Heart left ventricle (tissue), 16 donors: ENCODE measurements around the gene IFT27. TPM values are rescaled to one million over a fixed set of nuclear protein-coding genes. Genes with fewer than 3 reads are reported as not detected.

Experiments used
- ATAC-seq, 4 donors: fragments of 200-7000 bp; cut with Tn5 transposase; one replicate each; pipeline ENCODE4 v1.9.1; 2020 to 2022; ENCODE audit warnings: moderate library complexity in 4 of 4, mild to moderate bottlenecking in 3 of 4, moderate number of reproducible peaks in 1 of 4
- DNase-seq, 5 donors: peaks; one replicate each; pipeline ENCODE4 v3.0.0-alpha.2; 2020
- H3K27ac ChIP-seq, 12 donors: fragments of 200-600 bp; sonication (generic) in 4 of 12; one replicate each; pipeline versions ENCODE4 v1.5.0 to v1.8.0; 2016 to 2022; ENCODE audit warnings: mild to moderate bottlenecking in 2 of 12
- H3K27me3 ChIP-seq, 9 donors: fragments of 200-600 bp; sonication (generic) in 2 of 9; one replicate each; pipeline versions ENCODE4 v1.5.1 to v1.8.0; 2016 to 2022; ENCODE audit warnings: mild to moderate bottlenecking in 3 of 9
- H3K36me3 ChIP-seq, 9 donors: fragments of 200-600 bp; sonication (generic) in 2 of 9; one replicate each; pipeline versions ENCODE4 v1.5.0 to v1.8.0; 2018 to 2022; ENCODE audit warnings: mild to moderate bottlenecking in 2 of 9
- H3K4me1 ChIP-seq, 12 donors: fragments of 200-600 bp; sonication (generic) in 4 of 12; one replicate each; pipeline versions ENCODE4 v1.5.0 to v1.8.0; 2016 to 2022; ENCODE audit warnings: mild to moderate bottlenecking in 3 of 12
- H3K4me3 ChIP-seq, 12 donors: fragments of 200-600 bp; sonication (generic) in 4 of 12; one replicate each; pipeline versions ENCODE4 v1.5.0 to v1.8.0; 2017 to 2022; ENCODE audit warnings: mild to moderate bottlenecking in 9 of 12, moderate library complexity in 4 of 12
- H3K9me3 ChIP-seq, 12 donors: fragments of 200-600 bp; sonication (generic) in 4 of 12; one replicate each; pipeline versions ENCODE4 v1.5.0 to v1.8.0; 2016 to 2022; ENCODE audit warnings: mild to moderate bottlenecking in 1 of 12
- POLR2A ChIP-seq, 2 donors: fragments of 450-650 bp; IDR thresholded peaks; one replicate each; pipeline ENCODE4 v1.6.1; 2017; ENCODE audit warnings: antibody characterized with exemption in 2 of 2, mild to moderate bottlenecking in 2 of 2, moderate library complexity in 2 of 2
- WGBS, 4 donors: extraction: QIAGEN DNeasy Blood & Tissue Kit in 2 of 4; methylation state at CpG; one replicate each; pipeline versions ENCODE4 v1.1.5 to v1.1.7; 2013 to 2018; 5-methylcytosine and 5-hydroxymethylcytosine counted together
- intact Hi-C, 10 donors: fragments of 100-400 bp; cut with DNase I; formaldehyde crosslinking; loops; one replicate each; pipeline versions ENCODE4 v1.11.1 to v1.14.2; 2022
- polyA plus RNA-seq, 2 donors: library from polyadenylated mRNA; stranded (reverse); fragments of 200-250 nt; gene quantifications; one replicate each; pipeline ENCODE4 v1.2.3, GENCODE V29; 2013
- total RNA-seq, 9 donors: library from RNA; depleted of rRNA in 2 of 9; stranded (reverse); fragments of >200 nt in 2 of 9; fragmentation: NEBNext Ultra II Directional in 3 of 9; extraction: Animal tissue kit (Norgen Biotek cat#: 25700) in 3 of 9; gene quantifications; one replicate each; pipeline versions ENCODE4 v1.1.0 to v1.2.4, GENCODE V29; 2016 to 2023
- TF ChIP-seq, protein P1 (sequence below), 12 donors: fragments of 200-600 bp; sonication (generic) in 4 of 12; IDR thresholded peaks; one replicate each; pipeline versions ENCODE4 v1.5.0 to v1.8.0; 2018 to 2022; ENCODE audit warnings: antibody characterized with exemption in 12 of 12, mild to moderate bottlenecking in 5 of 12
- donor health status: ischemic (EF 13 %, LVEDD 7.1; RV severe dilation, severe dysfunction).
- donor health status: healthy with polysubstance abuse.
- donor health status: DM: no; HTN: yes; CAD: no.
- donor health status: DM: no; HTN: no; CAD: no.
- donor health status: ischemic (EF 25% LVEDD 6.9; RV normal size, moderate dysfunction).
- donor health status: ischemic (EF 25% LVEDD 5.7; RV mildly dilated, moderate dysfunction).
- donor health status: healthy.
- donor health status: DM: yes; HTN: yes; CAD: no.
- donor health status: ischemic (EF 35%, LVEDD 5.7; RV mildly dilated, moderate dysfunction).
- donor health status: nonischemic (EF 11% LVEDD 7.7; RV severe dilation, severe dysfunction).
- donor health status: DM: yes; HTN: yes; CAD: no.
- donor health status: PGD.
- donor health status: ischemic (EF 29% LVEDD 5.4; RV normal size, mild dysfunction).
- donor health status: nonischemic (EF 23%, LVEDD 6.1; RV moderate dilation, normal function).

IFT27 gene
- total and polyA plus RNA-seq, 11 donors = 18.4 to 36.7 (median 25.8) TPM

- H3K4me3 ChIP-seq = no peak overlapping the region
- H3K27me3 ChIP-seq = peaks cover 0 to 45% (median 10%) of the 10 kb centered on the region in 9 donors
- intact Hi-C loops = no loop called here
- H3K27ac ChIP-seq = no peak overlapping the region
- no peaks in the 10 kb centered on the region for H3K9me3 ChIP-seq
- WGBS, 4 donors = 87 to 92% (median 91%) methylated on average over 16 to 19 of the region's 19 CpGs
- peaks cover 0 to 10% (median 0%) of the 10 kb centered on the region in 12 donors for H3K4me1 ChIP-seq
- ATAC-seq (no peak), DNase-seq (no peak)
- no peaks in the 10 kb centered on the region for H3K36me3 ChIP-seq
- no peak for TF ChIP-seq POLR2A (IDR thresholded peaks at IDR 0.05)
- TF ChIP-seq, protein P1, sequence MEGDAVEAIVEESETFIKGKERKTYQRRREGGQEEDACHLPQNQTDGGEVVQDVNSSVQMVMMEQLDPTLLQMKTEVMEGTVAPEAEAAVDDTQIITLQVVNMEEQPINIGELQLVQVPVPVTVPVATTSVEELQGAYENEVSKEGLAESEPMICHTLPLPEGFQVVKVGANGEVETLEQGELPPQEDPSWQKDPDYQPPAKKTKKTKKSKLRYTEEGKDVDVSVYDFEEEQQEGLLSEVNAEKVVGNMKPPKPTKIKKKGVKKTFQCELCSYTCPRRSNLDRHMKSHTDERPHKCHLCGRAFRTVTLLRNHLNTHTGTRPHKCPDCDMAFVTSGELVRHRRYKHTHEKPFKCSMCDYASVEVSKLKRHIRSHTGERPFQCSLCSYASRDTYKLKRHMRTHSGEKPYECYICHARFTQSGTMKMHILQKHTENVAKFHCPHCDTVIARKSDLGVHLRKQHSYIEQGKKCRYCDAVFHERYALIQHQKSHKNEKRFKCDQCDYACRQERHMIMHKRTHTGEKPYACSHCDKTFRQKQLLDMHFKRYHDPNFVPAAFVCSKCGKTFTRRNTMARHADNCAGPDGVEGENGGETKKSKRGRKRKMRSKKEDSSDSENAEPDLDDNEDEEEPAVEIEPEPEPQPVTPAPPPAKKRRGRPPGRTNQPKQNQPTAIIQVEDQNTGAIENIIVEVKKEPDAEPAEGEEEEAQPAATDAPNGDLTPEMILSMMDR (IDR thresholded peaks at IDR 0.05) = no peak
Observed at GRCh38 chr22:36730176-36730858, 45.6 kb downstream of the IFT27 start.

GRCh38 chr22:36729321-36729720 is 46.6 kb downstream of the IFT27 start:
- H3K27me3 ChIP-seq = peaks cover 0 to 53% (median 10%) of the 10 kb centered on the region in 9 donors
- no peak overlapping the region for H3K27ac ChIP-seq
- intact Hi-C loops = no loop called here
- DNase-seq (no peak), ATAC-seq (no peak)
- no peaks in the 10 kb centered on the region for H3K36me3 ChIP-seq
- H3K4me1 ChIP-seq = peaks cover 0 to 5% (median 0%) of the 10 kb centered on the region in 12 donors
- no peaks in the 10 kb centered on the region for H3K9me3 ChIP-seq
- no peak for TF ChIP-seq POLR2A (IDR thresholded peaks at IDR 0.05)
- TF ChIP-seq, protein P1 (IDR thresholded peaks at IDR 0.05) = no peak
- no peak overlapping the region for H3K4me3 ChIP-seq
- WGBS, 4 donors = 69 to 80% (median 72%) methylated on average over 7 of the region's 7 CpGs

DNA sequence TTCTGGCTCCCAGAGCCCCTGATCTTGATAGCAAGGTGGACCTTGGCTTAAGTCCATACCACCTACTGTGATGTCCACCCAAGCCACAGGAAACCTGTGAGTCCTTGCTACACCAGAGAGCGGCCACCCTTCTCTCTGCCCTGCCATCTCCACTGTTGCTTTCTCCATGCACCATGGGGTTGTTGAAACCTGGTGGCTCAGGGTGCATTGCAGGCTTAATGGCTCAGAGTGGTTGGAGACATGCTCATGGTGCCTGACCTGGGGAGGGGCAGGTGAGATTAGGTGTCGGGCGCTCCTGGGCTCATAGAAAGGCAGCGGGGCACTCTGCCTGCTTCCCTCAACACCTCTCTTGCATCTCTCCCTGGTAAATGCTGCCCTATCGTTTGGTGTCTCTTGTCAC is 47.4 kb downstream of the IFT27 start:
- DNase-seq = no peak
- 65 to 77% (median 72%) methylated on average over 5 of the region's 5 CpGs for WGBS, 4 donors
- intact Hi-C loops = no loop called here

GRCh38 chr22:36727927-36728488 is 47.9 kb downstream of the IFT27 start:
- DNase-seq = no peak
- no peaks in the 10 kb centered on the region for H3K36me3 ChIP-seq
- H3K9me3 ChIP-seq = no peaks in the 10 kb centered on the region
- TF ChIP-seq POLR2A (IDR thresholded peaks at IDR 0.05) = no peak
- TF ChIP-seq, protein P1 (IDR thresholded peaks at IDR 0.05) = no peak
- H3K27ac ChIP-seq = no peak overlapping the region
- no peaks in the 10 kb centered on the region for H3K4me1 ChIP-seq
- H3K4me3 ChIP-seq = no peak overlapping the region
- peaks cover 0 to 66% (median 17%) of the 10 kb centered on the region in 9 donors for H3K27me3 ChIP-seq
- WGBS, 4 donors = 75 to 85% (median 76%) methylated on average over 8 of the region's 8 CpGs
- peak in 1 of 4 donors; percentile 27 for ATAC-seq
- intact Hi-C loops = no loop called here

More for the DNA sequence above, 47.4 kb downstream of the IFT27 start:
- Histone ChIP-seq H3K27ac (no peak overlapping the region), H3K4me1 (no peaks in the 10 kb centered on the region), H3K4me3 (no peak overlapping the region), H3K27me3 (peaks cover 0 to 61% (median 15%) of the 10 kb centered on the region in 9 donors), H3K36me3 (no peaks in the 10 kb centered on the region), H3K9me3 (no peaks in the 10 kb centered on the region)
- no peak for TF ChIP-seq POLR2A (IDR thresholded peaks at IDR 0.05)
- TF ChIP-seq, protein P1 (IDR thresholded peaks at IDR 0.05) = no peak
- ATAC-seq = no peak
